Stomach smooth muscle (tissue), 2 donors: Measurements from ENCODE around the gene LPP.

Source experiments
- H3K27ac ChIP-seq: one replicate; pipeline ENCODE4 v1.7.0; 2013; ENCODE audit warnings: mild to moderate bottlenecking, low read length, inconsistent platforms
- H3K27me3 ChIP-seq, 2 donors: one replicate each; pipeline ENCODE4 v1.7.0; 2013; ENCODE audit warnings: low read length in 2 of 2; ENCODE audit not compliant: insufficient read depth in 2 of 2, control insufficient read depth in 1 of 2
- H3K36me3 ChIP-seq, 2 donors: one replicate each; pipeline ENCODE4 v1.7.0; 2013; ENCODE audit warnings: low read length in 2 of 2; ENCODE audit not compliant: control insufficient read depth in 2 of 2, insufficient read depth in 2 of 2
- H3K4me1 ChIP-seq: one replicate; pipeline ENCODE4 v1.7.0; 2013; ENCODE audit warnings: low read length; ENCODE audit not compliant: control insufficient read depth, insufficient read depth
- H3K4me3 ChIP-seq, 2 donors: one replicate each; pipeline ENCODE4 v1.7.0; 2013; ENCODE audit warnings: low read length in 2 of 2
- H3K9ac ChIP-seq, 2 donors: one replicate each; pipeline ENCODE4 v1.7.0; 2013; ENCODE audit warnings: low read length in 2 of 2, mild to moderate bottlenecking in 1 of 2
- H3K9me3 ChIP-seq, 2 donors: one replicate each; pipeline ENCODE4 v1.7.0; 2013; ENCODE audit warnings: low read length in 2 of 2; ENCODE audit not compliant: control insufficient read depth in 2 of 2
- donor health status: healthy.
- donor health status: Pancreatic carcinoma.

The LPP gene

GRCh38 chr3:188539631-188540194, 385.8 kb downstream of the LPP start:
- Histone ChIP-seq H3K4me1 (no peaks in the 10 kb centered on the region), H3K36me3 (no peaks in the 10 kb centered on the region)

GRCh38 chr3:188542196-188542595, 388.2 kb downstream of the LPP start:
- no peak overlapping the region for H3K27ac ChIP-seq
- H3K9me3 ChIP-seq, result no peaks in the 10 kb centered on the region
- H3K9ac ChIP-seq, result no peak overlapping the region
- no peaks in the 10 kb centered on the region for H3K27me3 ChIP-seq
- H3K4me1 ChIP-seq, result no peaks in the 10 kb centered on the region
- H3K36me3 ChIP-seq, result peaks cover 0 to 6% of the 10 kb centered on the region in 2 donors
- H3K4me3 ChIP-seq, result no peak overlapping the region

More at GRCh38 chr3:188539631-188540194, 385.8 kb downstream of the LPP start:
- no peak overlapping the region for H3K27ac ChIP-seq
- H3K27me3 ChIP-seq, result no peaks in the 10 kb centered on the region
- no peaks in the 10 kb centered on the region for H3K9me3 ChIP-seq
- no peak overlapping the region for H3K9ac ChIP-seq
- no peak overlapping the region for H3K4me3 ChIP-seq

GRCh38 chr3:188544012-188544411, 390.1 kb downstream of the LPP start:
- Histone ChIP-seq H3K9me3 (no peaks in the 10 kb centered on the region), H3K4me1 (no peaks in the 10 kb centered on the region), H3K4me3 (no peak overlapping the region), H3K9ac (no peak overlapping the region), H3K36me3 (peaks cover 0 to 6% of the 10 kb centered on the region in 2 donors), H3K27me3 (no peaks in the 10 kb centered on the region), H3K27ac (no peak overlapping the region)

DNA sequence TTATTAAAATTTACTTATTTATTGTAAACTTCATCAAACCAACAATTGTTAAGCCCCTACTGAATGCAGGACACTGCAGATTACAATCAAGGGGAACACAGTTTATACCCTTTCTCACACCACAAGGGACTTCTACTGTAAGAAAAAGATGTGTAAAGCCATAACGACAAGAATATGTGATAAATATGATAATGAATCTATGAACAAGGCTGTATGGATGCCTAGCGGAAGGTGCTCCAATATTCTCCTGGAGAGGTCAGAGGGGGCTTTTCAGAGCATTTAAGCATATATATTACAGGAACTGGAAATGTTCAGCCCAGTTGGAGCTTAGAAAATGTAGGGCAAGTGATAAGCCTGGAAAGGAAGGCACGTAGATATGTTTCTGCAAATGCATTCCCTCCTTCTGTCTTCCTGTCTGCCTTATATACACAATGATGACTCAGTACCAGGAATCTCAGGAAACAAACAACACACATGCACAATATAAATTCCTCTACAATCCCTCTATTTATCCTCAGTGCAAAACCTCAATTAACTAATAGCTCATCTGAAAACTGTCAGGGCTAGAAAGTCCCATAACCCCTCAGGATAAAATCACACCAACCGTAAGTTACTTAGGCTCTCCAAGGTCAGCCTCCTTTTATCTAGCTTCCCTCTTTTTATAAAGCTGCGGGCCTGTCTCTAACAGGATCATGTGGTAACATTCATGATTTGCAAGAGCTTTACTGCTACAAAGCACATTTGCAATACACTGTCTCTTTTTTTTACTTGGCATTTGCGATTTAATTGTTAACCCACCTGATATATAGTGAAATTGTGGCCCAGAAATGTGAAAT, 393.1 kb downstream of the LPP start:
- Histone ChIP-seq H3K27me3 (no peaks in the 10 kb centered on the region), H3K9ac (no peak overlapping the region), H3K27ac (no peak overlapping the region), H3K4me3 (no peak overlapping the region), H3K36me3 (peaks cover 0 to 6% of the 10 kb centered on the region in 2 donors), H3K9me3 (no peaks in the 10 kb centered on the region), H3K4me1 (no peaks in the 10 kb centered on the region)

DNA sequence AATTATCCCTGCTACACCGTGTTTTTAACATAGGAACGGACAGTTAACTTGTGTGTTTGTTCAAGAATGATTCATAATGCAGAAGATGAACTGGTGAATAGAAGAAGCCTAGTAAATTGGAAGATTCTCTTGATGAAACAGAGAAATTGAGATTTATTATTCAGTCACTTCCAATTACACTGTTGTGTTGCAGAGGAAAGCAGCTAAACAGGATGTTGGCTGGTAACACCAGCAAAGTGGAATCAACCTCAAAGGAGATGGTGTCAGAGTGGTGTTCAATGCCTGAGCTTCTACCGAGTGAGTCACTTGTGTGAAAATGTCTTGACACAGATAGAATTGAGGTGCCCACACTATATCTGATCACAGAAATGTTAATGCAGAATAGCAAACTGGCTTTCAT, 399.6 kb downstream of the LPP start:
- no peaks in the 10 kb centered on the region for H3K27me3 ChIP-seq
- no peaks in the 10 kb centered on the region for H3K36me3 ChIP-seq
- no peaks in the 10 kb centered on the region for H3K9me3 ChIP-seq
- no peak overlapping the region for H3K27ac ChIP-seq
- H3K4me3 ChIP-seq, result no peak overlapping the region
- no peaks in the 10 kb centered on the region for H3K4me1 ChIP-seq
- H3K9ac ChIP-seq, result no peak overlapping the region

- H3K9me3 ChIP-seq, result no peaks in the 10 kb centered on the region
- no peak overlapping the region for H3K4me3 ChIP-seq
- H3K9ac ChIP-seq, result no peak overlapping the region
- H3K27ac ChIP-seq, result no peak overlapping the region
- H3K36me3 ChIP-seq, result no peaks in the 10 kb centered on the region
- H3K4me1 ChIP-seq, result no peaks in the 10 kb centered on the region
- H3K27me3 ChIP-seq, result no peaks in the 10 kb centered on the region
Measured at GRCh38 chr3:188554404-188554803, 400.4 kb downstream of the LPP start.

- H3K4me1 ChIP-seq, result no peaks in the 10 kb centered on the region
- no peaks in the 10 kb centered on the region for H3K36me3 ChIP-seq
- no peak overlapping the region for H3K4me3 ChIP-seq
- no peak overlapping the region for H3K27ac ChIP-seq
- H3K9me3 ChIP-seq, result no peaks in the 10 kb centered on the region
- H3K27me3 ChIP-seq, result no peaks in the 10 kb centered on the region
- no peak overlapping the region for H3K9ac ChIP-seq
Measured at GRCh38 chr3:188557235-188557634, 403.3 kb downstream of the LPP start.

GRCh38 chr3:188558343-188559071, 404.6 kb downstream of the LPP start:
- H3K4me3 ChIP-seq, result no peak overlapping the region
- no peaks in the 10 kb centered on the region for H3K36me3 ChIP-seq
- no peaks in the 10 kb centered on the region for H3K27me3 ChIP-seq
- H3K9me3 ChIP-seq, result no peaks in the 10 kb centered on the region
- H3K4me1 ChIP-seq, result no peaks in the 10 kb centered on the region
- no peak overlapping the region for H3K9ac ChIP-seq
- H3K27ac ChIP-seq, result no peak overlapping the region

DNA sequence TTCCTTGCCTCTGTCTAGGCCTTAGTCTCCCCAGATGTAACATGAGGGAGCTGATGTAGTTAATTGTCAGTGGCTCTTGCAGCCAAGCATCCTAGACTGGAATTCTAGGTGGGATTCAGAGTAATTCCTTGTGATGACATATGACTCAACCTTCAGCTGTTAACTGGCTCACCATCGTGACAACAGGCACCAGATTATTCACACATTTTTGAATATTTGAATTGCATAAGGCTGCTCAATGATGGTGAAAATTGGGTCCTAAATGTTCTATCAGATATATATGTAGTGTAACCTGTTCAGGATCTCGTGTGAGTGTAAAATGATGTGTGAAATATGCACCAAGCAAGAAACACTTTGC, 405.1 kb downstream of the LPP start:
- H3K4me1 ChIP-seq, result no peaks in the 10 kb centered on the region
- no peak overlapping the region for H3K4me3 ChIP-seq
- H3K36me3 ChIP-seq, result no peaks in the 10 kb centered on the region
- H3K27ac ChIP-seq, result no peak overlapping the region
- H3K27me3 ChIP-seq, result no peaks in the 10 kb centered on the region
- H3K9me3 ChIP-seq, result no peaks in the 10 kb centered on the region
- no peak overlapping the region for H3K9ac ChIP-seq

DNA sequence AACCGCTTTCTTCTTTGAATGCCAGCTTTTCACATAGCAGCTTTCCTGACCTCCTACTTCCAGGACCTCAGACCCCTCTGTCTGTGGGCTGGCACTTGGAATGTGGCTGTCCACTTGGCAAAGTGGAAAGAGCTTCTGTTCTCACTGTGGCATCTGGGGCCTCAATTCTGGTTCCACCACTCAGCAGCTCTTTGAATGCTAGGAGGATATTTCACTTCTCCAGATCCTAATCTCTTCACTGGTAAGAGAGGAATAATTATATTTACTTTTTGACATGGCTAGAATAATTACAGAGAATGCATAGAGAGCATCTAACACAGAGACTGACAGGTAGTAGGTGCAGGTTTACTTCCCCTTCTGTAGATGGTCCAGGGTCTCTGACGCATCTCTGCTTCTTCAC, 405.9 kb downstream of the LPP start:
- H3K27me3 ChIP-seq, result no peaks in the 10 kb centered on the region
- no peak overlapping the region for H3K4me3 ChIP-seq
- H3K36me3 ChIP-seq, result no peaks in the 10 kb centered on the region
- no peak overlapping the region for H3K9ac ChIP-seq
- H3K4me1 ChIP-seq, result no peaks in the 10 kb centered on the region
- H3K9me3 ChIP-seq, result no peaks in the 10 kb centered on the region
- H3K27ac ChIP-seq, result no peak overlapping the region

DNA sequence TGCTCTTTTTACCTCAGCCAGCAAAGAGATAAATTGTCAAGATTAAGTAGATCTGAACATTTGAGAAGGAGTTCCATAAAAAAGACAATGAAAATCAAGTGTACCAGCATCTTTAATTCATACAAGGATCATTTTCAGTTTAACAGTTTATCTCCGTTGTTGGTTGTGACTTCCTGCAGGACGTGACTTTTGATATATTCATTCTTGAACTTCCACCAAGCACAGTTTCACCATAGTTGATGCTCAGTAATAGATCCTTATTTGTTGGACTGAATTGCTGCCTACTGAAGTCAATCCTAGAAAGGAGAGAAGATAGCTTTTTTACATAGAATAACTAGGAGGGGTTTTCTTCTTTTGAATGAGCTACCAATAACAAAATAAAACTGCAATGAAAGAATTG, 408.2 kb downstream of the LPP start:
- Histone ChIP-seq H3K36me3 (no peaks in the 10 kb centered on the region), H3K4me1 (no peaks in the 10 kb centered on the region), H3K27me3 (no peaks in the 10 kb centered on the region), H3K9ac (no peak overlapping the region), H3K4me3 (no peak overlapping the region), H3K27ac (no peak overlapping the region), H3K9me3 (no peaks in the 10 kb centered on the region)
